T-helper 2 cell treated with Interferon-gamma antibody and Interleukin-4, amounts not matched to agents 100 ng/mL and 5 ng/mL, for 36 hours (primary cell): ENCODE results near the gene GJD2. TPM values are rescaled to one million over a fixed set of nuclear protein-coding genes. Genes with fewer than 3 reads are reported as not detected.

Source experiments
- intact Hi-C: fragments of 100-400 bp; cut with micrococcal nuclease; formaldehyde crosslinking; loops from one replicate; pipeline ENCODE4 v1.15.1; 2023
- total RNA-seq: library from RNA; stranded (reverse); gene quantifications from 2 replicates; pipeline ENCODE4 v1.2.3, GENCODE V29; 2022

GJD2 gene
- total RNA-seq, 1 donor from 2014 or later = not detected

DNA sequence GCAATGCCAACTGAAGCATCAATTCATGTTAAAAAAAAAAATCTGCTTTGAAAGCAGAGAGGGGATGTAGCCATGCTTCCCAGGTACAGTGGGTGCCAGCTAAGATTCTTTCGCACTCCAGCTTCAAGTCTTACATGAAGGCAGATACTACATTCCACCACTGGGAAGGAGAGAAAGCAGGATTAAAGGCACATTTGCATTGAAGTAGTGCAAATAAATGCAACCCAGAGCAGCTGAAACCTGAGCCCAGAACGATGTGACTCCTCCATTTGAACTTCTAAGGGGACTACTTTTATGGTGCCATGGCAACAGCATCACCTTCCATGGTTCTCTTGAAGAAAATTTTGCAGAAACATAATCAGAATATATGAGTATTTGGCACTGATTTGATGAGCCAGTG, 19.1 kb upstream of the GJD2 start:
- intact Hi-C loops = no loop called here

DNA sequence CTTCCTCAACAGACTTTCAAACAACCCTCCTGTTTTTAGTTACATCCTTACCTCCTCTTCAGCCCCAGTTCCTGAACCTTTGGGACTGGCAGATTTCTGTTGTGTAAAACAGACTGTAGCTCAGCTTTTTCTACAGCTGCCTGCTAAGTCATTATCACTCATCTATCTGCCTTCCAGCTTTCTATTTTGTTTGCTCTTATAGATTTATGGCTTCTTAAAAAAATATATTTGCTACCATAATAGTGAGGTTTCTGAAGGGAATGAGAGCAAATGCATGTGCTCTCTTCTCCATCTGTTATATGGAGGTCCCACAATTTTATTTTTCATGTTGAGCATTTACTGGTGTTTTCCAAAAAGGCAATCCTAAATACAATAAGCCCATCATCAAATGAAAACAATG, 18.2 kb upstream of the GJD2 start:
- intact Hi-C loops = no loop called here

DNA sequence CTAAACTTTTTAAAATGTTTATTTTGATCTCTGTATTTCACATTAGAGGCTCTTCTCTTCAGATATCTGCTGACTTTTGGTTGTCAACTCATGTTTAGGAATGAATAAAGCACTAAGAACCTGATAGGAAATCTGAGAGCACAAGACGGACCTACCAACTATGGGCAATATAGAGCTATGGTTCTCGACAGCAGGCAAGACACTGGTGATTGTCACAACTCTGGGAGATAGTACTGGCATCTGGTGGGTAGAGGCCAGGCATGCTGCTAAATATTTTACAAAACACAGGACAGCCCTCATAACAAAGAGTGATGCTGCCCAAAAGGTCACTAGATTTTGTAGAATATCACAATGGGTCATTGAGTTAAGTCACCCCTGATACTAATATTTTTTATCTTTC, 17.5 kb upstream of the GJD2 start:
- intact Hi-C loops = no loop called here

DNA sequence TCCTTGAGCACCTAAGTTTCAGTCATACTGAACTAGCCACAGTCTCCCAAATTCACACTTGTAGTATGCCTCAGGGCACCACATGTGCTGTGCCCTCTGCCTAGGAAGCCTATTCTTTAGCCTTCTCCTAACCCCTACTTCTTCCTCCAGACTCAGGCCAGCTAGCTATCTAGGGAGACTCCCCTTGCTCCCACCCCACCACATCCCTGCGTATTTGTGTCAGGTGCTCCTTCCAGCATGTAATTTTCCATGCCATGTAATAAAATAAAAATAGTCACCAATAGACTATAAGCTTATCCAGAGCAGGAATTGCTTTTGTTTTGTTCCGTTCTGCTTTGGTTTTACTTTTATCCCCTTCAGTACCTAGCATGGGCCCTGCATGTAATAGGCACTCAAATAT, 14.9 kb upstream of the GJD2 start:
- intact Hi-C loops = no loop called here

DNA sequence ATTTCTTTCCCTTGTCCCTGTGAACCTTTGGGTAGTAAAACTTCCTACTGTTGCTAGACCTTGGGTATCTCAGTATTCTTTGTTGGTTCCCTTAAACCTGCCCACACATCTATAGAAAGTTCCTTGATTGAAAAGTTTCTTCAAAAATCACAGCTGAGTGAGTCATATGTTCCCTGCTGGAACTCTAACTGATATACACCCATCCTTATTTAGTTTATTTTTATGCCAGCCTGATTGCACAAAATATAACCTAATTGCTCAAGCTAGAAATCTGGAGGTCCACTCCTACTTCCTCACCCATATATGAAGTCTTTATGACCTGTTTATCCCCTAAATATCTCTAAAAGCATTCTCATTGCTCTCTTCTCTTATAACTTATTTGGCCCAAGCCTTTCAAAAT, 13.7 kb upstream of the GJD2 start:
- intact Hi-C loops = no loop called here

DNA sequence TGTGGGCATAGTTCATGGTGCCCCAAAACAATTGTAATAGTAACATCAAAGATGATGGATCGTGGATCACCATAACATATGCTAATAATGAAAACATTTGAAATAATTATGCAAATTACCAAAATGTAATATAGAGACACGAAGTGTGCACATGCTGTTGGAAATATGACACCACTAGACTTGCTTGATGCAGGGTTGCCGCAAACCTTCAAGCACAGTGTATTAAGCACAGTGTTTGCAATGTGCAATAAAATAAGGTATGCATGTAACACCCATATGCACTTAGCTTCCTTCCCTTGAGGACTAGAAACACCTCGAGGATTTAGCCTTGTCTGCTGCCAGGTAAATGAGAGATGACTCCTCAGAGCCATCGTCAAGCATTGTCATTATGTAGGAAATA, 10.9 kb upstream of the GJD2 start:
- intact Hi-C loops = no loop called here

DNA sequence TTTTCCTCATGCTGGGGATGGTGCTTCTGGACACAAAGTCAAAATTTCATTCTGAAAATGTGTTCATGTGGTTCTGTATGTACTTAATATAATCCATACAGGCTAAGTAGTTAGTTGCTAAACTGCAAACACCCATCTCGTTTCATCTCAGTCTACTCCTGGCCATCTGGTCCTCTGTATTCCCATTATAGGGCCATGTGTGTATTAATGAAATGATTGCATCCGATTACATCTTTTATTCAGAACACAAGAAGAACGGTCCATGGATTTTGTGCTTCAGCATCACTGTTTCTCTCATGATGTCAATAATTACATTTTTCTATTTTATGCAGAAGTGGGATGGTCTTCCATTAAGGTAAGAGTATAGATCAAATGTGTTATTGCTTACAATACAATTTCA, 6.1 kb upstream of the GJD2 start:
- intact Hi-C loops = no loop called here

DNA sequence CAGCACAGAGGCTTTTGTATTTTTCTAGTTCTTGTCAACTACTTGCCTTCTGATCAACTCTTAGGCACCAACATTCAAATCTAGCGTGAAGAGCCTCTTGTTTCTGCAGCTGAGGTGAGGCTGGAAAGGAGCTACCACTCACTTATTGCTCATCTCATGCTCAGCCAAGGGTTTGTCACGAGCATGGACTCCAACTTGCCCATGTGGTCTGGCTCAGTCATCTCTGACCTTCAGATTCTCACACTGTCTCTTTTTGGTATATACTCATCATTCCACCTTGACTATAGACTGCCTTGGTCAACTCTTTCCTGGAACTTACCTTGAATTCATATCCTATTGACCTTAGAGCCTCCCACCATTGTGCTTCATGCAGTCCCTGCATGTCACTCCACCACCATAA, 5.2 kb upstream of the GJD2 start:
- intact Hi-C loops = no loop called here

DNA sequence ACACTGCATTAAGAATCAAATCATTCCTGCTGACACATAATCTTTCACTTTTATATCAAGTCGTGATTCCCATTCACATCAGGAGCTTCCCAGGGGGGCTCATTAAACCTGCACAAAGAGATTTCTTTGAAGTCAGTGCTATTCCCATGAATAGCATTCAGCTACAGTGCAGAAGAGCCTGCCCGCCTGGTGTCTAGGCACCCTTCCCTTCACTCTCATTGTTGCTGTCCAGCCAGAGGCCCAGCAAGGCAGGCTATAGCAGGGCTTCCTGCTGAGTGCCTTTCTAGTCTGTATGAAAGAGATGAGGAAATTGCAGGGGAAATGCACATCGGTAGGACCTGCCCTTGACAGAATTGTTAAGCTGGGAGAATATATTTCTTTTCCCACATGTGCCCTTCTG, 4.5 kb upstream of the GJD2 start:
- intact Hi-C loops = no loop called here

DNA sequence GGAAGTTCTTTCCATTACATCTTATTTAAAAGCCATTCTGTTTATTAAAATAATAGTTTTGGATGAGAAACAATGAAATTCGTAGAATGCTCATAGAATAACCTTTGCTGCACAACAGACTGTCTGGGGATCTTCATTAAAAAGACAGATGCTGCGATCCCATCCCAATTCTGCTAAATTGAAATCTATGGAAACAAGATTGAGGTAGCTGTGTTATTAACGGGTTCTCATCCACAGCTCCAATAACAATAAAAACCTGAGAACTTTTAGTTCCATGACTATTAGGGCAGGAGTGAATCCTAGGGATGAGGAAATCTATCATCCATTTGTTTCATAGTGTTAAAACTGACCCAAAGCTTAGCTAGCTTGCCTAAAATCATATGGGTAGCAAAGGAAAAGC, 2.5 kb upstream of the GJD2 start:
- intact Hi-C loops = no loop called here

DNA sequence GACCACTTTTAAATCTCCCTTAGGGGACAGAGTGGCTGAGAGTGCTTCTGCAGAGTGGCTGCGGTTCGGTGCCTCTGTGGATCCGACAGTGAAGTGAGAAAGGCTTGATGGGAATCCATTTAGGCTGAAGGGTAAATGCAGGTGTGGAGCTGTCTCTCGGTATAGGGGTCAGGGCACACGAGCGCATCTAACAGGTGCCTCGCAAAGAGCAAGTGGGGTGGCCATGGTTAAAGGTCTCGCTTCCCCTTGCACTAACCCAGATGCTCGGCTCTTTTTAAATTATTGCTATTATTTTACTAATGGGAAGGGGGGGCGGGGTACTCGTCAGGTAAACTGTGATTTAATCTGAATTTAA, 598 bp upstream of the GJD2 start:
- intact Hi-C loops = no loop called here

DNA sequence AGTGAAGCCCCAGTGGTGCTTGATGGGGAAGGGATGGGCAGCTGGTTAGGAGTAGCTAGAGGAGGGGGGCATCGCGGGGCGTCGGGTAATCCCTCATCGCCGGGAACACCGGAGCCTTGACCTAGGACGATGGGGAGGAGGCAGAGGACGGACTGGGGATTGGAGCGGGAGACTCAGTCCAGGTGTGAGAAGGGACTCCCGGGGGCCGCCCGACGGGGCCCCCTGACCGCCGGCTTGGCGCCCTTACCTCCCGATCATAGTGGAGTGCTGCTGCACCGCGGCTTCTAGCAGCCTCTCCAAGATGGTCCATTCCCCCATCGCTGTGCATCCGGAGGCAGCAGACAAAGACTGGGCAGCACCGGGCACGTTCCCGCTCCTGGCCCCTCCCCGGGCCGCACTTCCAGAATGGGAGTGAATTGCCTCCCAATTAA, 612 bp downstream of the GJD2 start:
- intact Hi-C loops = no loop called here

DNA sequence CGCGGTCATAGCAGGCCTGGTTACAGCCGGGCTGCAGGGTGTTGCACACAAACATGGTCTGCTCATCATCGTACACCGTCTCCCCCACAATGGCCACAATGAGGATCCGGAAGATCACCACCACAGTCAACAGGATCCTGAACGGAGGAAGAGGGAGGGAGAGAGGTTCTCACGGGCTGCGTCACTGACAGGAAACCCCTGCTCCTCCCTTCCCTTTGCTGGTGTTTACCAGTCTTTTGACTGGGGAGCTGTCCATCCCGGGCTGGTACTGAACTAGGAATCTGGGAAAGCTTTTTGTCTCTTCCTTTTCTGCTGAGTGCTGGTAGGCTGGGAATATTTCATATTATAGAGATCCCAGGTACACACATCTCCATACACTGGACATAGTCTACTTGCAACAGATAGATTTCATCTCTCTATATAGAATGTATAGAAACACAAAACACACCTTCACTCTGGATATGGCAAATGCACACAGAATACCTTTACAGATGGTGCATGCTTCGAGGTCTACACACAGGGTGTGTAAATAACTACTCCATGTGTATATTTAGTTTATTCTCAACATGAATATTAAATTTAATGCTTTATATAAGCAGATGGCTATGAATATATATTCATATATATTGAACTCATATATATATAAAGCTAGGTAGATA, 1.4 kb downstream of the GJD2 start:
- intact Hi-C loops = no loop called here

DNA sequence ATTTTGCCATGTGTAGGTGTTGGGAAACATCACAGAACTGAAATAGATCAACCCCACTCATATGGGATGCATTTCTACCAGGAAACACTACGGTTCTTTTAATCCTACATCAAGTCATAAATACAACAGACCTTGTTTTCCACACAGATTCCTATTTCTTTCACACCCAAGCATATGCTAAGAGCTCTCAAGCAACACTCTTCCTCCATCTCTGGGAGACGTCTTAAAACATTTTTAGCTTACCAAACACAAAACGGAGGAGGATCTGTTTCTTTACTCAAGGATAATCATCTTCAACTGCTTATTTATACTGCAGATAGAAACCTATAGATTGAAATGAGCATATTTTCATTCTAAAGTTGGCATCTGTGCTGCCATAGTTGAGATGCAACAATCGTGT, 5.1 kb downstream of the GJD2 start:
- intact Hi-C loops = no loop called here

DNA sequence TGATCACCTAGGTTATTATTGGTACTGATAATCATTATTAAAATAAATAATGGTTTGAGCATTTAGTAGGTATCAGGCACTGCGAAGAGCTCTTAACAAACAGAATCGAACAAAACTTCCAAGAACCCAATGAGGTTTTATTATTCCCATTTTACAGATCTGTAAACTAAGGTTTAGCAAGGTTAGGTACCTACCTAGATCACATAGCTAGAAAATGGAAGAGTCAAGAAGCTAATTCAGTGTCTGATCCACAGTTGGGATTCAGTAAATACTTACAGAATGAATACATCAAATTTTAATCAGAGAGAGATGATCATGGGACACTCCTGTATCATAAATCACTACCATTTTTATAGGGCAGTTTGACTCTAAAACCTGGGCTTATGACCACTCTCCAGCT, 15.5 kb downstream of the GJD2 start:
- intact Hi-C loops = no loop called here

DNA sequence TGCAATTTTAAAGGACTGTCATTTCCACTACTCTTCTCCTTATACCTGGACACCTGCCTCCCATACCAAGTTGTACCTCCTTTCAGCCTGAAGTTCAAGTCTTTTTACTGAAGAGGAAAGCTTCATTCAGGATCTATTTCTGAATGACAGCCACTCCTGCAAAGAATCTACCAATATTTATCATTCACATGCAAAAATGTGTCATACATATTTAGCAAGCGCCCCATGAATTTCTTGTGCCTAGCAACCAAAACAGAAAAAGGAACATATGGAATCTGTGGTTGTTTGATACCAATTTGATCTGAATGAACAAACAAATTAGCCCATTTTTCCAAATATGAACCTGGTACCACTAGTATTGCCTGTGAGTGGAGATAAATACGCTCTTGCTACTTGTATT, 16.8 kb downstream of the GJD2 start:
- intact Hi-C loops = no loop called here

DNA sequence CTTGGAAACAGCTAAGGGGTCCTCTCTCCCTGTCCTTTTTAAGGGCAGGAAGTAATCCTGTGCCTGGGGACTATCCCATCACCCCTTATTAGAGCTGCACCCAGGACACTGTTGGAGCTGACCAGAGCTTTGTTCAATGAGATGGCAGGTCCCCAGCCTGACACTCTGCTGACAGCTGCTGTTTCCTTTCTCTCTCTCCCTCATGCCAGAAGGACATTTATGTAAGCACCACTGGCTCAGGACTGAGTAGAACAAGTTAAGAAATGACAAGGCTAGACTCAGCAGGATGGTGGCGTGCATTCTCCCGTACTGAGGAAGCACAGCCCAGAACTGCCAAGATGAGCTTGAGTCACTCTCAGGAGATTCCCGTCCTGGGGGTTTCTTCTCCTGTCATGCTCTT, 17.3 kb downstream of the GJD2 start:
- intact Hi-C loops = no loop called here

DNA sequence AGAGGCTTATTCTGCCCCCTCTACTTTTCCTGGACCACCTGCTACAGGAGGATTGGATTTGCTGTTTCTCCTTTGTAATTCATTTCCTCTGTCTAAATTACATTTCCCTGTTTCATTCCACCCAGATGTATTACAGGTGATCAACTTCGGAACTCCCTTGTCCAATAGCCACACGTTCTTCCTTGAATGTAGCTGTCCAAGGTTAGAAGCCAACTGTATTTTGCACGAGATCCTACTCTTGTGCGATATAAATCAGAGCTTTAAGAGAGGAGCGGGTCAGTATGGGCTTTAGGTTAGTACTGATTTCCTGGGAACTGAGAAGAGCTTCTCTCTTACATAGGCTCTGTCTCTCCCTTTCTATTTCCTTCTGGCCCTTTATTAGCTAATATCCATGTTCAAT, 20.5 kb downstream of the GJD2 start:
- intact Hi-C loops = no loop called here

DNA sequence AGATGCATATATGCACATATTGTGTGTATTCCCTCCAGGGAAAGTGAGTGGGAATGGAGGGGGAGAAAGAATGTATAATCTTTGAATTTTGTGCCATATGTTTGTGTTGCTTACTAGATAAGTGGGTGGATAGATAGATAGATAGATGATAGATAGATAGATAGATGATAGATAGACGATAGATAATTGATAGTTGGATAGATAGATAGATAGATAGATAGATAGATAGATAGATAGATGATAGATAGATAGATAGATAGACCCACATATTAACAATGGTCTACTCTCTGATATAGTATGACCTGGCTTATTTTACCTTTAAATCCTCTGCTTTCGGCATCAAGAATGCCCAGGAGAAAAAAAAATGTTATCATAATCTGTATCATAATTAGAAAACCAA, 21.2 kb downstream of the GJD2 start:
- intact Hi-C loops = no loop called here

DNA sequence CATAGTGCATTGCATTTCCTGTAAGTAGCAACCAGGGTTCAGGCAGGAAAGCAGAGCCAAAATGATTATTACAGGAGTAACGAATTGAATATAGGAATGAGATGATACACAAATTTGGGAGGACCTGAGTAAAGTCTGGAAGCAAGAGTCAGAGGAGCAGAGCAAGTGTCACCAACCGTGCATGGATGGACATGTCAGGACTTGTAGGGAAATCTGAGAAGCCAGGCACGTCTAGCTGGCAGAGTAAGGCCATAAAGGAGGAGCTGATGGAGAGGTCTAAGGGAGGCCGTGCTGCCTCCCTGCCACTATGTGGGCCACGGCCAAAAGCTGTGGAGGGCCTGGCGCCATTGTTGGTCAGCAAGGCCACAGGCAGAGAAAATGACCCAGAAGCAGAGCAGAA, 22.4 kb downstream of the GJD2 start:
- intact Hi-C loops = no loop called here

DNA sequence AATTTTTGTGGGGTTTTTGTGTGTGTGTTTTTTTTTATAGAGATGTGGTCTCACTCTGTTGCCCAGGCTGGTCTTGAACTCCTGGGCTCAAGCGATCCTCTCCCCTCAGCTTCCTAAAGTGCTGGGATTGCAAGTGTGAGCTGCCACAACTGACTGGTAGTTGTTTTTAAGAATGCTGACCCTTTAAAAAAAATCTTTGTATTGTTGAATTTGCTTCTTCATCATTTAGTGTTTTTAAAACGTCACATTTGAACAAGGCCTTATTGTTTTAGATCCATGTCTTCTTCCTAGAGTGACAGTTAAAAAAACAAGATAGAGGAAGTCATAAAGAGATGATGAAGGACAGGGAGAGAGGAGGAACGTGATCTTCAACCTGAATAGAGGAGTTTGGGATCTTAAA, 24.1 kb downstream of the GJD2 start:
- intact Hi-C loops = no loop called here

DNA sequence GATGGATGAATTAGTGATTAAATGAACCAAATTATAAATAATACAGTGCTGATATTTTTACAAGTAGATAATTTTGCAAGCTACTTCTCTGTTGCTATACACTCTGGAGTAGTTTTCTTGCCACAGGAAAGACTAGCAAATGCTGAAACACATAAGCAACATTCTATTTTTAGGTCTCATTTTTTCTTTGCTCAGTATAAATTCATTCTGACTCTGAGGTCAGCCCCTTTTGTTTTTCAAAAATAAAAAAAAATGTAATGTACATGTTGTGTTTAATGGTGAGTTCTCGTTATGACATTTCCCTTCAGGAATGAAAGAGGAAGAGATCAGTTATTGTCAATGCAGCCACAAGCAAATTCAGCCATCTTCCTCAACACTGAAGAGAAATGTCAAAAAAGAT, 24.9 kb downstream of the GJD2 start:
- intact Hi-C loops = no loop called here

DNA sequence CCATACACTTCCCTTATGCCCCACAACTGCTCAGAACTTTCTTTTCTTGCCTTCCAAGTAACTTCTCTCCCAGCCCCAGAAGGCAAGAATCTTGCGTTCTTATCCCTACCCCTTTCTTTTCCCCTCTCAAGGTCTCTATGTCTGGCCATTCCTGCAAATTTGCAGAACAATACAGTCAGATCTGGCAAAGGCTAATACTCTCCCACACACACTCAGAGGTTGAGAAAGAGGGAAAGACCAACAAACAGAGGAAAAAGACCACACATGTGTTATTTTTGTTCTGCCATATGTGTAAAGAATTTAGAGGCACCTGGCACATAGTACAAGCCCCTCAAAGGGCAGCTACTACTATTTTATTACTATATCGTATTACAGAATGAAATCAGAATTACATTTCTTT, 25.7 kb downstream of the GJD2 start:
- intact Hi-C loops = no loop called here

DNA sequence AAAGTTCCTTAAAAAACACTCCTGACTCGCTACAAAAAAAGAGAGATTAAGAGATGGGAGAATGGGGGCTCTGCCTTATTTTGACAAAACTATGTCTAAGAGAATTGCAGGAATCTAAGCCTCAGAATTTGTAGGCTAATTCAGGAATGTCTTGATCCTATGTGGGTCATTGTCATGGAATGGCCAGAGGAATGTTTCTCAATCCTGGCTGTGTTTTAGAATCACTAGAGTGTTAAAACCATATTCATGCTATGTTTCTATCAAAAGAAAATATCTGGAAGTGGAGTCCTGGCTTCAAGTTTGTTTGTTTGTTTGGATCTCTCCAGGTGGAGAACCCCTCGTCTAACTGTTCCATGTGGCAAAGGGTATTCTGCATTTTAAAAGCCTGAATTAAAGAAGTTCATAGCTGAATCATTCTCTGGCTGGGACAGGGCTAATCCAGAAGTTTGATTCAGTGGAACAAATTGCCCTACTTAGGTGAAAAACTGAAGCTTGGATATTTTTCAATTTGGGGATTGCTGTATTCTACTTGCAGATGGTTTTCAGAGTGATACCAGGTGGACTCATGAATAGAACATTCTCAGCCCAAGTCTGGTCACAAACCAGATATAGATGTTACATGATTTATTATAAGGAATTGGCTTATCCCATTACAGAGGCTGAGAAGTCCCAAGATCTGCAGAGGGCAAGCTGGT, 28.2 kb downstream of the GJD2 start:
- intact Hi-C loops = no loop called here
